IPS-NIHi7 (cell line): ENCODE data around the gene ZBTB7A.
A peak's percentile ranks its signal among the peaks of the same experiment; 100 is the strongest.
"Not testable (repeated sequence)": the region's sequence is repeated elsewhere in the genome, so short reads cannot be mapped to it uniquely, and the experiment has no call there.

Source experiments
- DNase-seq: peaks from one replicate; pipeline ENCODE4 v3.0.0; 2012; ENCODE audit warnings: mixed read lengths; ENCODE audit errors: extremely low spot score

The ZBTB7A gene

GRCh38 chr19:4016486-4016885, 50.2 kb downstream of the ZBTB7A start:
- no peak for DNase-seq

- DNase-seq: no peak
Observed at GRCh38 chr19:4015705-4016402, 50.8 kb downstream of the ZBTB7A start.

- DNase-seq: peak; percentile 81
Observed at GRCh38 chr19:4014541-4015491, 51.9 kb downstream of the ZBTB7A start.

- no peak for DNase-seq
Observed at GRCh38 chr19:4013886-4014540, 52.7 kb downstream of the ZBTB7A start.

GRCh38 chr19:4012975-4013634, 53.6 kb downstream of the ZBTB7A start:
- DNase-seq: no peak

- no peak for DNase-seq
Observed at GRCh38 chr19:4012092-4012974, 54.4 kb downstream of the ZBTB7A start.

GRCh38 chr19:4011430-4011829, 55.3 kb downstream of the ZBTB7A start:
- DNase-seq: not testable (repeated sequence)

- no peak for DNase-seq
Observed at GRCh38 chr19:4010808-4011110, 55.9 kb downstream of the ZBTB7A start.

- DNase-seq: no peak
Observed at GRCh38 chr19:4009990-4010807, 56.5 kb downstream of the ZBTB7A start.

- DNase-seq: no peak
Observed at GRCh38 chr19:4007836-4008539, 58.7 kb downstream of the ZBTB7A start.

- DNase-seq: peak; percentile 100
Observed at GRCh38 chr19:4007021-4007835, 59.5 kb downstream of the ZBTB7A start, which contains the start of gene PIAS4. Gene PIAS4, plus strand, starts transcription at chr19:4007736. Its CDS starts 25 bp downstream, at chr19:4007761.

GRCh38 chr19:4005436-4005835, 61.3 kb downstream of the ZBTB7A start:
- not testable (repeated sequence) for DNase-seq

GRCh38 chr19:4000798-4001197, 65.9 kb downstream of the ZBTB7A start:
- DNase-seq: not testable (repeated sequence)

GRCh38 chr19:3998667-3999412, 67.9 kb downstream of the ZBTB7A start:
- DNase-seq: not testable (repeated sequence)

- no peak for DNase-seq
Observed at GRCh38 chr19:3995607-3996006, 71.1 kb downstream of the ZBTB7A start.
